Measurements from ENCODE around the gene SMKR1. TPM values are rescaled to one million over a fixed set of nuclear protein-coding genes. Genes with fewer than 3 reads are reported as not detected.
A peak's percentile ranks its signal among the peaks of the same experiment; 100 is the strongest.

Gene SMKR1
- total RNA-seq, 1 donor from 2014 or later: not detected

GRCh38 chr7:129499999-129500398 is 2.3 kb upstream of the SMKR1 start:
- intact Hi-C loops (cut with DNase I): loop anchor here (10.0 kb wide), 1 partner anchor 275 kb away; no protein-coding TSS in a partner anchor
- DNase-seq (ENCODE audit: extremely low spot score in 2 of 2): no peak
- TF ChIP-seq POLR2A (IDR thresholded peaks at IDR 0.05): no peak
- no peak for TF ChIP-seq POLR2AphosphoS5 (IDR thresholded peaks at IDR 0.05; ENCODE audit: insufficient read depth in 1 of 2, low read depth in 1 of 2)
- TF ChIP-seq CTCF (IDR thresholded peaks at IDR 0.05): no peak
- no peaks in the 10 kb centered on the region for H3K9me3 ChIP-seq
- no peaks in the 10 kb centered on the region for H3K36me3 ChIP-seq
- no peak overlapping the region for H3K27ac ChIP-seq
- H3K27me3 ChIP-seq: no peaks in the 10 kb centered on the region
- peaks cover 11% of the 10 kb centered on the region for H3K4me1 ChIP-seq
- no peak overlapping the region for H3K4me3 ChIP-seq

- no peaks in the 10 kb centered on the region for H3K27me3 ChIP-seq
- peaks cover 11% of the 10 kb centered on the region for H3K4me1 ChIP-seq
- no peaks in the 10 kb centered on the region for H3K9me3 ChIP-seq
- no peak for DNase-seq (ENCODE audit: extremely low spot score in 2 of 2)
- H3K36me3 ChIP-seq: no peaks in the 10 kb centered on the region
- intact Hi-C loops (cut with DNase I): no loop called here
- TF ChIP-seq POLR2AphosphoS5 (IDR thresholded peaks at IDR 0.05; ENCODE audit: insufficient read depth in 1 of 2, low read depth in 1 of 2): no peak
- TF ChIP-seq CTCF (IDR thresholded peaks at IDR 0.05): no peak
- no peak for TF ChIP-seq POLR2A (IDR thresholded peaks at IDR 0.05)
- peak overlapping the region; percentile 49 to 65 for H3K4me3 ChIP-seq
- no peak overlapping the region for H3K27ac ChIP-seq
Measured at GRCh38 chr7:129502708-129503685, 666 bp downstream of the SMKR1 start.

- peaks cover 11% of the 10 kb centered on the region for H3K4me1 ChIP-seq
- H3K27me3 ChIP-seq: no peaks in the 10 kb centered on the region
- no peaks in the 10 kb centered on the region for H3K9me3 ChIP-seq
- no peak for TF ChIP-seq POLR2AphosphoS5 (IDR thresholded peaks at IDR 0.05; ENCODE audit: insufficient read depth in 1 of 2, low read depth in 1 of 2)
- TF ChIP-seq POLR2A (IDR thresholded peaks at IDR 0.05): no peak
- no peak for TF ChIP-seq CTCF (IDR thresholded peaks at IDR 0.05)
- no peaks in the 10 kb centered on the region for H3K36me3 ChIP-seq
- no peak overlapping the region for H3K27ac ChIP-seq
- H3K4me3 ChIP-seq: no peak overlapping the region
- DNase-seq (ENCODE audit: extremely low spot score in 2 of 2): no peak
- intact Hi-C loops (cut with DNase I): no loop called here
Measured at GRCh38 chr7:129503725-129504124, 1.4 kb downstream of the SMKR1 start.

GRCh38 chr7:129512192-129512591 is 9.9 kb downstream of the SMKR1 start:
- intact Hi-C loops (cut with DNase I): no loop called here
- Histone ChIP-seq H3K27ac (no peak overlapping the region), H3K27me3 (no peaks in the 10 kb centered on the region), H3K36me3 (no peaks in the 10 kb centered on the region), H3K9me3 (no peaks in the 10 kb centered on the region), H3K4me3 (no peak overlapping the region), H3K4me1 (no peaks in the 10 kb centered on the region)
- DNase-seq (ENCODE audit: extremely low spot score in 2 of 2): no peak
- TF ChIP-seq CTCF (IDR thresholded peaks at IDR 0.05) (no peak), POLR2AphosphoS5 (IDR thresholded peaks at IDR 0.05; ENCODE audit: insufficient read depth in 1 of 2, low read depth in 1 of 2) (no peak)

- TF ChIP-seq POLR2A (IDR thresholded peaks at IDR 0.05) (no peak), POLR2AphosphoS5 (IDR thresholded peaks at IDR 0.05; ENCODE audit: insufficient read depth in 1 of 2, low read depth in 1 of 2) (no peak), CTCF (IDR thresholded peaks at IDR 0.05) (no peak)
- no peaks in the 10 kb centered on the region for H3K9me3 ChIP-seq
- H3K4me1 ChIP-seq: no peaks in the 10 kb centered on the region
Measured at GRCh38 chr7:129513546-129513945, 11.2 kb downstream of the SMKR1 start.

More at GRCh38 chr7:129513546-129513945, 11.2 kb downstream of the SMKR1 start:
- Histone ChIP-seq H3K4me3 (no peak overlapping the region), H3K36me3 (no peaks in the 10 kb centered on the region), H3K27me3 (no peaks in the 10 kb centered on the region), H3K27ac (no peak overlapping the region)
- intact Hi-C loops (cut with DNase I): no loop called here
- DNase-seq (ENCODE audit: extremely low spot score in 2 of 2): no peak
